Right atrium auricular region (tissue), 2 donors: Measurements from ENCODE around the gene PPFIA1. TPM values are rescaled to one million over a fixed set of nuclear protein-coding genes. Genes with fewer than 3 reads are reported as not detected.

ENCODE experiments used
- DNase-seq: peaks from one replicate; pipeline ENCODE4 v3.0.0-alpha.2; 2019; ENCODE audit warnings: low spot score
- H3K27ac ChIP-seq, 2 donors: fragments of 200-600 bp; sonication (generic); 1 replicate in 1 of 2; 2 replicates in 1 of 2; pipeline ENCODE4 v1.5.1; 2016 to 2019
- H3K27me3 ChIP-seq, 2 donors: fragments of 200-600 bp; sonication (generic); one replicate each; pipeline versions ENCODE4 v1.5.1 to v1.6.0; 2017 to 2019
- H3K36me3 ChIP-seq: fragments of 200-600 bp; sonication (generic); one replicate; pipeline ENCODE4 v1.5.1; 2016
- H3K4me1 ChIP-seq, 2 donors: fragments of 200-600 bp; sonication (generic); one replicate each; pipeline versions ENCODE4 v1.5.1 to v1.6.0; 2017 to 2019
- H3K4me3 ChIP-seq, 2 donors: fragments of 200-600 bp; sonication (generic); 1 replicate in 1 of 2; 2 replicates in 1 of 2; pipeline ENCODE4 v1.5.1; 2017 to 2019; ENCODE audit warnings: mild to moderate bottlenecking in 1 of 2, moderate library complexity in 1 of 2
- H3K9me3 ChIP-seq, 2 donors: fragments of 200-600 bp; sonication (generic); one replicate each; pipeline ENCODE4 v1.5.1; 2019
- total RNA-seq, 2 donors: library from RNA; depleted of rRNA; stranded (reverse); fragments of >200 nt; gene quantifications; one replicate each; pipeline ENCODE4 v1.1.0, GENCODE V29; 2016
- TF ChIP-seq, protein P1 (sequence below), 2 donors: fragments of 200-600 bp; sonication (generic); IDR thresholded peaks; one replicate each; pipeline ENCODE4 v1.5.1; 2019; ENCODE audit warnings: antibody characterized with exemption in 2 of 2

PPFIA1 gene
- total RNA-seq: 10 to 100 TPM; 28.7 to 45.9 TPM

DNA sequence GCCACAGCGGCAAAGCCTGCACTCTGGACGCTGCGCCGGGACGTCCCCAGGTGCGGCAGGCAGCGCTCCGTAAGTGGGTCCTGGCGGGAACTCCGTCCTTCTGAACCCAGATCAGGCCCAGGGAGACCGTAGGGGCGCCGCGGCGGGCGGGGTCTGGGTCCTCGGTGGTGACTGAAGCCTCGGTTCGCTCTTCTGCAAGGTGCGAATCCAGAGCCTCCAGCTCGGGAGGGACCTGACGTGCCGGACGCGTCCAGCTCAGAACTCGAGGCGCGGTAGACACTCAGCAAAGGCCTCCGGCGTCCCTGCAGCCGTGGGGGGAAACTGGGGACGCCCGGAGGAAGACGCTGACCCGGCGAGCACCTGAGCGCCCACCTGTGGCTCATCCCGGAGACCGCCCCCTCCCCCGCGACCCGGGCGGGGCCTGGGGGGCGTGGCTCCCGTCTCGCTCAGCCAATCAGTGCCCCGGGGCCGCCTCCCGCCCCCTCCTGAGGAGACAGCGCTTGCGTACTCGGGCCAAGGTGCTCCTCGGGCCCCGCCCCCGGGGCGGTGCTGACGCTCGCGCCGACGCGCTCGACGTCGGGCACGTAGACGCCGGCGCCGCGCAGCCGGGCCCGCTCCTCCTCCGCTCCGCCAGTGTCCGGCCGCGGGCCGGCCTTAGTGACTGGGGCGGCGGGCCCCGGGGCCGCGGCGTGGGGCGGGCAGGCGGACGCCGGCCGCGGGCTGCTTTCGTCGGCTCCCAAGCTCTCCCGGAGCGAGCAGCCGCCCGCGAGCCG, at the start of gene PPFIA1:
TSS of gene PPFIA1 (plus strand) at position 587 of the 773 bp plus-strand sequence. CDS start 1,483 bp downstream, outside the sequence.
- peak within 1 kb of the TSS; percentile 80 to 94 for H3K4me3 ChIP-seq
- peaks cover 0 to 23% of the 10 kb centered on the region in 2 donors for H3K4me1 ChIP-seq
- DNase-seq: peak; percentile 95
- H3K27ac ChIP-seq: peak within 1 kb of the TSS; percentile 77 to 87
- TF ChIP-seq, protein P1, sequence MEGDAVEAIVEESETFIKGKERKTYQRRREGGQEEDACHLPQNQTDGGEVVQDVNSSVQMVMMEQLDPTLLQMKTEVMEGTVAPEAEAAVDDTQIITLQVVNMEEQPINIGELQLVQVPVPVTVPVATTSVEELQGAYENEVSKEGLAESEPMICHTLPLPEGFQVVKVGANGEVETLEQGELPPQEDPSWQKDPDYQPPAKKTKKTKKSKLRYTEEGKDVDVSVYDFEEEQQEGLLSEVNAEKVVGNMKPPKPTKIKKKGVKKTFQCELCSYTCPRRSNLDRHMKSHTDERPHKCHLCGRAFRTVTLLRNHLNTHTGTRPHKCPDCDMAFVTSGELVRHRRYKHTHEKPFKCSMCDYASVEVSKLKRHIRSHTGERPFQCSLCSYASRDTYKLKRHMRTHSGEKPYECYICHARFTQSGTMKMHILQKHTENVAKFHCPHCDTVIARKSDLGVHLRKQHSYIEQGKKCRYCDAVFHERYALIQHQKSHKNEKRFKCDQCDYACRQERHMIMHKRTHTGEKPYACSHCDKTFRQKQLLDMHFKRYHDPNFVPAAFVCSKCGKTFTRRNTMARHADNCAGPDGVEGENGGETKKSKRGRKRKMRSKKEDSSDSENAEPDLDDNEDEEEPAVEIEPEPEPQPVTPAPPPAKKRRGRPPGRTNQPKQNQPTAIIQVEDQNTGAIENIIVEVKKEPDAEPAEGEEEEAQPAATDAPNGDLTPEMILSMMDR (IDR thresholded peaks at IDR 0.05): no peak
- H3K27me3 ChIP-seq: no peaks in the 10 kb centered on the region
- H3K36me3 ChIP-seq: peaks cover 8% of the 10 kb centered on the region
- H3K9me3 ChIP-seq: no peaks in the 10 kb centered on the region

DNA sequence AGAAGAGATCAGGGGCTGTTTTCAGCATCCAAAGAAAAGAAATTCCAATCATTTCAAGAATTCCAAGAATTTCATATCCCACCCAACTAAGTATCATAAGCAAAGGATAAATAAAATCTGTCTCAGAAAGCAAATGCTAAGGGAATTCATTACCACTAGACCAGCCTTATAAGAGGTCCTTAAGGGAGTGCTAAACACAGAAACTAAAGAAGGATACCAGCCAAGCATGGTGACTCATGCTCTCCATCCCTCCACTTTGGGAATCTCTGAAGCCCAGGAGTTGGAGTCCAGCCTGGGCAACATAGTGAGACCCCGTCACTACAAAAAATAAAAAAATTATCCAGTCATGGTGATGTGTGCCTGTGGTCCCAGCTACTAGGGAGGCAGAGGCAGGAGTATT, 49.6 kb upstream of the PPFIA1 start:
- TF ChIP-seq, protein P1 (IDR thresholded peaks at IDR 0.05): no peak
- peaks cover 0 to 2% of the 10 kb centered on the region in 2 donors for H3K27me3 ChIP-seq
- H3K9me3 ChIP-seq: no peaks in the 10 kb centered on the region
- no peak for DNase-seq
- H3K36me3 ChIP-seq: no peaks in the 10 kb centered on the region
- no peak overlapping the region for H3K27ac ChIP-seq
- no peaks in the 10 kb centered on the region for H3K4me1 ChIP-seq
- no peak overlapping the region for H3K4me3 ChIP-seq

DNA sequence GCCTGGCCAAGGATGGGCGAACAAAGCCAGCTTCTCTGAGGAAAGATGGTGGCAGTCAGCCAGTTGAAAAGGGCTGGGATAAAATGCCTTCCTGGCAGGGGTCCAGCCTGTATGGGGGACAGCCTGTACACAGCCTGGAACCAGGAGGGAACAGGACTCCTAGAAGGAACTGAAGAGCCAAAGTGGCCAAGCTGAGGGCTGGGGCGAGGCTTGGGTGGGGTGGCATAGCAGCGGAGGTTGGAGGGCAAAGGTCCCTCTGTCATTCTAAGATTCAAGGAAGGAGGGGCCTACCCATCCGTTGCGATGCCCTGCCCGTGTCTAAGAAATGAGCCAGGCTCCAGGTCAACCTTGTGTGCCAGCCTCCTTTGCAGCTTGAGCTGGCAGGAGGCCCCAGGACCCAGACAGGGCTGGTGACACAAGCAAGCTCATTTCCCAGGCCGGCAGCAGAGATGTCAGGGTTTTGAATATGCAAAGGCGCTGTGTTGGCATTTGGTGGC, 44.8 kb upstream of the PPFIA1 start:
- no peaks in the 10 kb centered on the region for H3K36me3 ChIP-seq
- no peaks in the 10 kb centered on the region for H3K27me3 ChIP-seq
- no peak overlapping the region for H3K27ac ChIP-seq
- H3K9me3 ChIP-seq: no peaks in the 10 kb centered on the region
- H3K4me1 ChIP-seq: peaks cover 0 to 3% of the 10 kb centered on the region in 2 donors
- TF ChIP-seq, protein P1 (IDR thresholded peaks at IDR 0.05): no peak
- no peak overlapping the region for H3K4me3 ChIP-seq
- DNase-seq: no peak

DNA sequence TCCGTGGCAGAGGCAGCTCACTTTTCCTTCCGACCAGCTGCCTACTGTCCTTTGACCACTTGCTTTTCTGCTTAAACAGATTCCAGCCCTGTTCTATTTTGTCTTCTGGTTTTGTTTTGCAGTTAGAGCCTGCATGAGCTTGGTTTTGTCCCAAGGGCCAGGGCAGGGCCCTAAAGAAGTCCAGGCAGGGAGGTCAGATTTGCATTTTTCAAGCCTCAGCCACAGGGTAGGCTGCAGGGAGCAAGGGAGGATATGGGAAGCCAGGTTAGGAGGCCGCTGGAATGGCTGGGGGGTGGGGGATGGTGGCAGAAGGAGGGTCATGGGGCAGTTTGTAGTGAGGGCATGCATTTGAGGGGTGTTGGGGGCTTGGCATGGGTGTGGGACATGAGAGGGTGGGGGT, 44.3 kb upstream of the PPFIA1 start:
- H3K36me3 ChIP-seq: no peaks in the 10 kb centered on the region
- no peak overlapping the region for H3K4me3 ChIP-seq
- TF ChIP-seq, protein P1 (IDR thresholded peaks at IDR 0.05): no peak
- H3K27ac ChIP-seq: no peak overlapping the region
- DNase-seq: no peak
- no peaks in the 10 kb centered on the region for H3K27me3 ChIP-seq
- peaks cover 0 to 8% of the 10 kb centered on the region in 2 donors for H3K4me1 ChIP-seq
- no peaks in the 10 kb centered on the region for H3K9me3 ChIP-seq

DNA sequence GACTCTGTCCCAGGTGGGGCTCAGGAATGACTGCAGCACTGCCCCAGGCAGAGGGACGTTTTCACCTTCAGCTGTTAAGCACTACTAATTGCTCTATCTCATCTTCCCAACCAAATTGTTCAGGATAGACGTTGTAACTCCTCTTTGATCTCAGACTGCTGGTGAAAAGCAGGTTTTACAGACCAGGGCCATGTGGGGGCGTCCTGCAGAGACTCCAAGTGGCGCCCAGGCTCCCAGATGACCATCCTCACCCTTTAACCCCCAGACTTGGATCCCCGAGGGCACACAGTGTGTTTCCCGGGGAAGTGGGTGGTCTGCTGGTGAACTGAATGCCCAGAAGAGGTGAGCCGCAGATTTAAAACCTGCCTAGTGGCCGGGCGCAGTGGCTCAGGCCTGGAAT, 43.5 kb upstream of the PPFIA1 start:
- TF ChIP-seq, protein P1 (IDR thresholded peaks at IDR 0.05): no peak
- peaks cover 0 to 13% of the 10 kb centered on the region in 2 donors for H3K4me1 ChIP-seq
- no peaks in the 10 kb centered on the region for H3K9me3 ChIP-seq
- DNase-seq: no peak
- no peak overlapping the region for H3K27ac ChIP-seq
- no peak overlapping the region for H3K4me3 ChIP-seq
- H3K36me3 ChIP-seq: no peaks in the 10 kb centered on the region
- no peaks in the 10 kb centered on the region for H3K27me3 ChIP-seq
